ENCODE data around the gene INTS7.
"Not testable (repeated sequence)": the region's sequence is repeated elsewhere in the genome, so short reads cannot be mapped to it uniquely, and the experiment has no call there.

Gene INTS7

GRCh38 chr1:212007178-212007577 lies 28.2 kb downstream of the INTS7 start:
- no peak for TF ChIP-seq CTCF (IDR thresholded peaks at IDR 0.05)
- Histone ChIP-seq H3K27ac (no peak overlapping the region), H3K4me3 (no peak overlapping the region)
- no peak for DNase-seq (ENCODE audit: low spot score)

GRCh38 chr1:212004895-212005608 lies 30.3 kb downstream of the INTS7 start:
- DNase-seq (ENCODE audit: low spot score), result no peak
- TF ChIP-seq CTCF (IDR thresholded peaks at IDR 0.05), result no peak

DNA sequence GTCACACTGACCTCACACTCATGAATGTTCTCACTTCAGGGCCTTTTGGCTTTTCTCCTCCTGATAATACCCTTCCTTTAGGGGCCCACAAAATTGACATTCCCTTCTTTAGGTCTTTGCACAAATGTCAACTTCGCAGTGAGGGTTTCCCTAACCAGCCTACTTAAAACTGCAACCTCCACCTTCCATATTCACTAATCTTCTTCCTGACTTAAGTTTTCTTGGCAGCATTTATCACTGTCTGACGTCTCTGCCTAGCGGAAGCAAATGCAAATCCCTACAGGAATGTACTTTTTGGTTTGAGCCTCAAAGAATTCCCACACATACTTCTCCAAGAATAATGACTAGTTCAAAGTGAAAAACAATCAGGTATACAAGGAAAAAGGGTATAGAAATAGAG lies 32.8 kb downstream of the INTS7 start:
- H3K27ac ChIP-seq, result no peak overlapping the region
- no peak for DNase-seq (ENCODE audit: low spot score)
- no peak for TF ChIP-seq CTCF (IDR thresholded peaks at IDR 0.05)
- no peak overlapping the region for H3K4me3 ChIP-seq

More at GRCh38 chr1:212004895-212005608, 30.3 kb downstream of the INTS7 start:
- H3K4me3 ChIP-seq, result no peak overlapping the region
- no peak overlapping the region for H3K27ac ChIP-seq

DNA sequence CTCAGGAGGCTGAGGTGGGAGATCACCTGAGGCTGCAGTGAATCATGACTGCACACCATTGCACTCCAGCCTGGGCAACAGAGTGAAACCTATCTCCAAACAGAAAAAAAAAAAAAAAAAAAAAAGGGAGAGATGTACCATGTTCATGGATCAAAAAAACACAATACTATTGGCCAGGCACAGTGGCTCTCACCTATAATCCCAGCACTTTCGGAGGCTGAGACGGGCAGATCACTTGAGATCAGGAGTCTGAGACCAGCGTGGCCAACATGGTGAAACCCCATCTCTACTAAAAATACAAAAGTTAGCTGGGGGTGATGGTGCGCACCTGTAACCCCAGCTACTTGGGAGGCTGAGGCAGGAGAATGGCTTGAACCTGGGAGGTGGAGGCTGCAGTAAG lies 37.9 kb downstream of the INTS7 start:
- DNase-seq (ENCODE audit: low spot score); H3K27ac ChIP-seq; H3K4me3 ChIP-seq: not testable (repeated sequence)

GRCh38 chr1:211991695-211992094 lies 43.7 kb downstream of the INTS7 start:
- no peak for DNase-seq (ENCODE audit: low spot score)
- no peak for TF ChIP-seq CTCF (IDR thresholded peaks at IDR 0.05)
- Histone ChIP-seq H3K4me3 (no peak overlapping the region), H3K27ac (no peak overlapping the region)

- no peak for TF ChIP-seq CTCF (IDR thresholded peaks at IDR 0.05)
- no peak overlapping the region for H3K27ac ChIP-seq
- no peak overlapping the region for H3K4me3 ChIP-seq
- no peak for DNase-seq (ENCODE audit: low spot score)
Observed at GRCh38 chr1:211986628-211987254, 48.6 kb downstream of the INTS7 start.

- no peak overlapping the region for H3K4me3 ChIP-seq
- DNase-seq (ENCODE audit: low spot score), result no peak
- H3K27ac ChIP-seq, result no peak overlapping the region
- TF ChIP-seq CTCF (IDR thresholded peaks at IDR 0.05), result no peak
Observed at GRCh38 chr1:211985556-211986264, 49.6 kb downstream of the INTS7 start.

All from coronary artery (tissue), 2 donors.